H1 (cell line): ENCODE results near the gene GRIK4. TPM values are rescaled to one million over a fixed set of nuclear protein-coding genes. Genes with fewer than 3 reads are reported as not detected.

Experiments used
- CTCF ChIA-PET: fragments of 300-600 bp; sonication (Branson Sonifier 250); formaldehyde crosslinking; loops from one replicate; lab custom pipeline; 2021; ENCODE audit not compliant: partially characterized antibody; lab: Charles Lee
- POLR2A ChIA-PET: fragments of 300-600 bp; sonication (Branson Sonifier 250); formaldehyde crosslinking; loops from one replicate; lab custom pipeline; 2021; ENCODE audit warnings: inconsistent platforms; ENCODE audit not compliant: partially characterized antibody; lab: Charles Lee
- DNase-seq, 2 experiments: peaks; one replicate each; pipeline versions ENCODE4 v3.0.0 to v3.0.0-alpha.2; 2010 to 2022; ENCODE audit warnings: low spot score in 2 of 2, low read depth in 1 of 2, mixed read lengths in 1 of 2
- FAIRE-seq: peaks from 2 replicates; lab custom pipeline; 2011; peaks lifted over from hg19 to GRCh38; lab: Jason Lieb, UNC
- H2AFZ ChIP-seq: 2 replicates; pipeline ENCODE4 v1.8.1; 2012; ENCODE audit warnings: low read length, inconsistent platforms
- H2AK5ac ChIP-seq: 2 replicates; pipeline ENCODE4 v1.6.1; 2013; ENCODE audit warnings: low read depth, low read length
- H2BK120ac ChIP-seq: replicated peaks from 2 replicates; pipeline ENCODE3; 2013; ENCODE audit warnings: low read depth, low read length, inconsistent platforms
- H2BK12ac ChIP-seq: 2 replicates; pipeline ENCODE4 v1.6.1; 2013; ENCODE audit warnings: low read depth, low read length
- H2BK15ac ChIP-seq: 2 replicates; pipeline ENCODE4 v1.6.1; 2013; ENCODE audit warnings: low read length
- H2BK20ac ChIP-seq: 2 replicates; pipeline ENCODE4 v1.6.1; 2013; ENCODE audit warnings: low read length
- H2BK5ac ChIP-seq: 2 replicates; pipeline ENCODE4 v1.6.1; 2013; ENCODE audit warnings: low read depth, low read length
- H3K14ac ChIP-seq: 2 replicates; pipeline ENCODE4 v1.6.1; 2013; ENCODE audit warnings: inconsistent platforms; ENCODE audit not compliant: insufficient read length
- H3K18ac ChIP-seq: 2 replicates; pipeline ENCODE4 v1.6.1; 2013; ENCODE audit warnings: low read length; ENCODE audit errors: extremely low read depth
- H3K23ac ChIP-seq: 2 replicates; pipeline ENCODE4 v1.6.1; 2013; ENCODE audit warnings: inconsistent platforms; ENCODE audit not compliant: insufficient read length
- H3K23me2 ChIP-seq: 2 replicates; pipeline ENCODE4 v1.6.1; 2013; ENCODE audit warnings: low read depth, low read length
- H3K27ac ChIP-seq: 2 replicates; pipeline ENCODE4 v1.6.1; 2011; ENCODE audit warnings: low read depth, low read length, inconsistent platforms
- H3K27me3 ChIP-seq, 4 experiments: replicated peaks in 1 of 4; 1 replicate in 1 of 4; 2 replicates in 3 of 4; pipeline versions ENCODE4 v1.6.1 to v1.8.1; 2011 to 2013; ENCODE audit warnings: low read length in 3 of 4, mild to moderate bottlenecking in 3 of 4, inconsistent platforms in 2 of 4, mixed read lengths in 2 of 4, moderate library complexity in 1 of 4; ENCODE audit not compliant: control insufficient read depth in 3 of 4, insufficient read depth in 3 of 4; ENCODE audit errors: extremely low read depth in 1 of 4
- H3K36me3 ChIP-seq, 4 experiments: 2 replicates each; pipeline versions ENCODE4 v1.6.1 to v1.8.1; 2011 to 2013; ENCODE audit warnings: mild to moderate bottlenecking in 4 of 4, low read length in 3 of 4, moderate library complexity in 2 of 4, control low read depth in 1 of 4, inconsistent platforms in 1 of 4; ENCODE audit not compliant: insufficient read depth in 4 of 4, control insufficient read depth in 2 of 4
- H3K4ac ChIP-seq: replicated peaks from 2 replicates; pipeline ENCODE3; 2013; ENCODE audit warnings: low read length, low read depth, mixed read lengths, inconsistent platforms; ENCODE audit not compliant: insufficient read length
- H3K4me1 ChIP-seq, 4 experiments: replicated peaks in 1 of 4; 1 replicate in 1 of 4; 2 replicates in 3 of 4; pipeline versions ENCODE4 v1.6.1 to v1.8.1; 2011 to 2013; ENCODE audit warnings: low read length in 3 of 4, inconsistent platforms in 2 of 4, mixed read lengths in 1 of 4; ENCODE audit not compliant: insufficient read depth in 4 of 4, control insufficient read depth in 3 of 4
- H3K4me2 ChIP-seq, 2 experiments: 2 replicates each; pipeline versions ENCODE4 v1.6.1 to v1.8.1; 2011 to 2013; ENCODE audit warnings: low read depth in 2 of 2, low read length in 2 of 2, control low read depth in 1 of 2, inconsistent platforms in 1 of 2, mild to moderate bottlenecking in 1 of 2; ENCODE audit not compliant: insufficient read depth in 1 of 2
- H3K4me3 ChIP-seq, 4 experiments: fragments of 200-600, 300-600 bp in 1 of 4; sonication (generic), shearing (Covaris generic), sonication (Bioruptor Twin) in 1 of 4; 2 replicates each; pipeline versions ENCODE4 v1.5.1 to v1.8.1; 2011 to 2016; ENCODE audit warnings: low read length in 4 of 4, low read depth in 3 of 4, control low read depth in 2 of 4, inconsistent platforms in 2 of 4, mild to moderate bottlenecking in 2 of 4, mixed read lengths in 1 of 4, moderate library complexity in 1 of 4; ENCODE audit not compliant: insufficient read depth in 2 of 4; ENCODE audit errors: extremely low read depth in 1 of 4
- H3K56ac ChIP-seq: replicated peaks from 2 replicates; pipeline ENCODE3; 2013; ENCODE audit warnings: low read depth, mild to moderate bottlenecking, mixed read lengths, low read length, inconsistent platforms; ENCODE audit not compliant: insufficient read length
- H3K79me1 ChIP-seq: 2 replicates; pipeline ENCODE4 v1.6.1; 2013; ENCODE audit warnings: low read depth, low read length, control low read depth
- H3K79me2 ChIP-seq, 2 experiments: 2 replicates each; pipeline versions ENCODE4 v1.6.1 to v1.8.1; 2012 to 2013; ENCODE audit warnings: low read length in 2 of 2, mild to moderate bottlenecking in 2 of 2, inconsistent platforms in 1 of 2; ENCODE audit not compliant: insufficient read depth in 2 of 2, control insufficient read depth in 1 of 2
- H3K9ac ChIP-seq, 4 experiments: replicated peaks in 1 of 4; 1 replicate in 1 of 4; 2 replicates in 3 of 4; pipeline versions ENCODE4 v1.6.1 to v1.8.1; 2011 to 2013; ENCODE audit warnings: low read depth in 3 of 4, low read length in 3 of 4, control low read depth in 2 of 4, mild to moderate bottlenecking in 2 of 4, moderate library complexity in 2 of 4, inconsistent platforms in 1 of 4; ENCODE audit errors: extremely low read depth in 1 of 4
- H3K9me3 ChIP-seq, 2 experiments: 2 replicates each; pipeline versions ENCODE4 v1.6.1 to v1.8.1; 2012 to 2013; ENCODE audit warnings: mild to moderate bottlenecking in 2 of 2, moderate library complexity in 2 of 2, control low read depth in 1 of 2, inconsistent platforms in 1 of 2, low read depth in 1 of 2, low read length in 1 of 2, mixed read lengths in 1 of 2; ENCODE audit not compliant: insufficient read depth in 2 of 2
- H4K20me1 ChIP-seq, 2 experiments: replicated peaks in 1 of 2; 2 replicates each; pipeline versions ENCODE3 to v1.8.1; 2011 to 2013; ENCODE audit warnings: inconsistent platforms in 2 of 2, low read length in 2 of 2, mild to moderate bottlenecking in 1 of 2; ENCODE audit not compliant: insufficient read depth in 2 of 2, control insufficient read depth in 1 of 2
- H4K5ac ChIP-seq: 2 replicates; pipeline ENCODE4 v1.6.1; 2013; ENCODE audit warnings: low read length, low read depth, mixed read lengths, inconsistent platforms; ENCODE audit not compliant: insufficient read length
- H4K8ac ChIP-seq: 2 replicates; pipeline ENCODE4 v1.8.0; 2013; ENCODE audit warnings: mild to moderate bottlenecking, moderate library complexity, low read length, inconsistent platforms; ENCODE audit not compliant: insufficient read depth; ENCODE audit errors: extremely low read depth
- H4K91ac ChIP-seq: replicated peaks from 2 replicates; pipeline ENCODE3; 2013; ENCODE audit warnings: low read length, mixed read lengths, inconsistent platforms; ENCODE audit not compliant: insufficient read length
- CBX8 ChIP-seq: fragments of 300-800, 300-1000 bp; sonication (generic); IDR thresholded peaks from 2 replicates; pipeline ENCODE4 v1.7.1; 2016; ENCODE audit warnings: low read depth, low read length, borderline replicate concordance
- NRF1 ChIP-seq: IDR thresholded peaks from 2 replicates; pipeline ENCODE4 v1.6.1; 2011; ENCODE audit warnings: mild to moderate bottlenecking, low read depth, low read length, improper control_type of control experiment
- RXRA ChIP-seq: IDR thresholded peaks from 2 replicates; pipeline ENCODE4 v1.6.1; 2011; ENCODE audit warnings: low read depth, mild to moderate bottlenecking, low read length, moderate library complexity; ENCODE audit not compliant: insufficient read depth
- SP2 ChIP-seq: IDR thresholded peaks from 2 replicates; pipeline ENCODE4 v1.6.1; 2012; ENCODE audit warnings: mild to moderate bottlenecking, low read length, inconsistent platforms
- SP4 ChIP-seq: IDR thresholded peaks from 2 replicates; pipeline ENCODE4 v1.6.1; 2012; ENCODE audit warnings: low read length, inconsistent platforms
- SRF ChIP-seq: IDR thresholded peaks from 2 replicates; pipeline ENCODE4 v1.6.1; 2011; ENCODE audit warnings: mild to moderate bottlenecking, low read depth, low read length, moderate library complexity
- TBP ChIP-seq: IDR thresholded peaks from 2 replicates; pipeline ENCODE4 v1.6.1; 2011; ENCODE audit warnings: low read depth, low read length, improper control_type of control experiment
- TEAD4 ChIP-seq: IDR thresholded peaks from 2 replicates; pipeline ENCODE4 v1.6.1; 2012; ENCODE audit warnings: low read depth, low read length, inconsistent platforms, mixed read lengths
- WGBS, 2 experiments: shearing (Covaris generic) in 1 of 2; methylation state at CpG; one replicate each; pipeline versions ENCODE4 v1.1.6 to v1.1.7; 2013 to 2015; ENCODE audit warnings: low lambda C conversion rate in 2 of 2, mixed read lengths in 2 of 2, inconsistent platforms in 1 of 2, low coverage in 1 of 2, missing lambda C conversion rate in 1 of 2; ENCODE audit not compliant: insufficient replicate concordance in 2 of 2, insufficient coverage in 1 of 2, insufficient read length in 1 of 2; ENCODE audit errors: extremely low coverage in 1 of 2, missing lambda C conversion rate in 1 of 2; 5-methylcytosine and 5-hydroxymethylcytosine counted together
- polyA plus RNA-seq, 7 experiments: library from polyadenylated mRNA; depleted of rRNA in 3 of 7; stranded (reverse) in 5 of 7; unstranded in 2 of 7; fragments of >200 nt in 5 of 7; fragments of 200-250 nt in 2 of 7; gene quantifications; 1 replicate in 5 of 7; 2 replicates in 1 of 7; 4 replicates in 1 of 7; pipeline versions ENCODE4 v1.2.1 to v1.2.3, GENCODE V29; 2011 to 2013; ENCODE audit warnings: missing spikeins in 2 of 7, mixed read lengths in 2 of 7
- total RNA-seq: library from RNA; stranded (reverse); fragmentation: NEBNext Ultra II Directional; extraction: Animal tissue kit (Norgen Biotek cat#: 25700); gene quantifications from 2 replicates; pipeline ENCODE4 v1.2.1, GENCODE V29; 2021

Gene GRIK4
- total and polyA plus RNA-seq, 2 of the 8 experiments (the other 6 are each of a cell fraction or from before 2014, with no cell fraction given), result 1.2 to 2.9 TPM

DNA sequence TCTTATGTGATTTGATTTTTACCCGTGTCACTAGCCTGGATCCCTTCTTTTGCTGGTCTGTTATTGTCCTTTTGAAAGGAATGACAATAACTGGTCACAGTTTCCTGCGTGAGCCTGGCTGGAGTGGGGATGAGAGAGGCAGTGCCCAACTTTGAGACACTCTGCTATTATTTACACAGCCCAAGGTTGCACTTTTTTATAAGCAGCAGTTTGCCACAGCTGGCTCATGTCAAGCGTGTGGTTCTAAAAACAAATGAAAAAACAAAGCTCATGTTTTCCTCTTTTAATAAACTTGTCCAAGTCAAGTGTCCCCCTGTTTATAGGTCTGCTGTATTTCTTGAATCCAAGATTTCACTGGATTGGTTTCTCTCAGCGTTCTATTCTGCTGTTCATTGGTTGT, 201.3 kb downstream of the GRIK4 start:
- no peak overlapping the region for H2AFZ ChIP-seq
- H3K27me3 ChIP-seq, result no peaks in the 10 kb centered on the region; a peak in 3 of 7 replicates
- no peak overlapping the region for H3K14ac ChIP-seq
- no peak overlapping the region for H2AK5ac ChIP-seq
- no peak overlapping the region for H2BK20ac ChIP-seq
- H2BK120ac ChIP-seq, result no peak overlapping the region
- H3K4me2 ChIP-seq, result no peak overlapping the region
- H3K79me1 ChIP-seq, result no peaks in the 10 kb centered on the region
- H2BK15ac ChIP-seq, result peak overlapping the region; percentile 40; the same call in 1 of the 2 replicates
- no peak overlapping the region for H2BK12ac ChIP-seq
- H3K4ac ChIP-seq, result no peak overlapping the region
- no peaks in the 10 kb centered on the region for H3K9me3 ChIP-seq
- peaks cover 0 to 14% (median 4%) of the 10 kb centered on the region in 4 experiments; a peak in 3 of 7 replicates for H3K4me1 ChIP-seq
- CTCF ChIA-PET, result interaction anchor here (0.6 to 19.6 kb wide), 10 partner anchors 14 to 213 kb away, joined by 3 to 300 read pairs (median 3); no protein-coding TSS in a partner anchor
- no peak overlapping the region for H3K23ac ChIP-seq
- no peak overlapping the region for H3K9ac ChIP-seq
- H4K5ac ChIP-seq, result no peak overlapping the region
- no peaks in the 10 kb centered on the region for H4K20me1 ChIP-seq
- 82% methylated on average over 4 of the region's 4 CpGs; no CpG with 5 or more reads in 1 of the 2 experiments for WGBS, 2 experiments
- DNase-seq (no peak), FAIRE-seq (no peak)
- no peak overlapping the region for H4K91ac ChIP-seq
- no peak overlapping the region for H4K8ac ChIP-seq
- H3K36me3 ChIP-seq, result no peaks in the 10 kb centered on the region
- no peak overlapping the region for H3K27ac ChIP-seq
- H3K4me3 ChIP-seq, result no peak overlapping the region
- no peak overlapping the region for H2BK5ac ChIP-seq
- H3K56ac ChIP-seq, result no peak overlapping the region
- H3K23me2 ChIP-seq, result no peaks in the 10 kb centered on the region; the same call in 1 of the 2 replicates
- POLR2A ChIA-PET, result interaction anchor here (0.7 to 0.8 kb wide), 2 partner anchors 20 to 31 kb away, joined by 3 to 4 read pairs; no protein-coding TSS in a partner anchor
- no peaks in the 10 kb centered on the region for H3K79me2 ChIP-seq
- no peak overlapping the region; the same call in 1 of the 2 replicates for H3K18ac ChIP-seq
- TF ChIP-seq SRF (no peak), RXRA (no peak), SP2 (no peak), TBP (no peak), TEAD4 (no peak), CBX8 (no peak), SP4 (no peak), NRF1 (no peak)
